DMS53 (cell line): ENCODE results near the gene SPRYD4.

Source experiments
- DNase-seq: peaks from one replicate; lab custom pipeline; 2025; lab: John Stamatoyannopoulos, UW

SPRYD4 gene

DNA sequence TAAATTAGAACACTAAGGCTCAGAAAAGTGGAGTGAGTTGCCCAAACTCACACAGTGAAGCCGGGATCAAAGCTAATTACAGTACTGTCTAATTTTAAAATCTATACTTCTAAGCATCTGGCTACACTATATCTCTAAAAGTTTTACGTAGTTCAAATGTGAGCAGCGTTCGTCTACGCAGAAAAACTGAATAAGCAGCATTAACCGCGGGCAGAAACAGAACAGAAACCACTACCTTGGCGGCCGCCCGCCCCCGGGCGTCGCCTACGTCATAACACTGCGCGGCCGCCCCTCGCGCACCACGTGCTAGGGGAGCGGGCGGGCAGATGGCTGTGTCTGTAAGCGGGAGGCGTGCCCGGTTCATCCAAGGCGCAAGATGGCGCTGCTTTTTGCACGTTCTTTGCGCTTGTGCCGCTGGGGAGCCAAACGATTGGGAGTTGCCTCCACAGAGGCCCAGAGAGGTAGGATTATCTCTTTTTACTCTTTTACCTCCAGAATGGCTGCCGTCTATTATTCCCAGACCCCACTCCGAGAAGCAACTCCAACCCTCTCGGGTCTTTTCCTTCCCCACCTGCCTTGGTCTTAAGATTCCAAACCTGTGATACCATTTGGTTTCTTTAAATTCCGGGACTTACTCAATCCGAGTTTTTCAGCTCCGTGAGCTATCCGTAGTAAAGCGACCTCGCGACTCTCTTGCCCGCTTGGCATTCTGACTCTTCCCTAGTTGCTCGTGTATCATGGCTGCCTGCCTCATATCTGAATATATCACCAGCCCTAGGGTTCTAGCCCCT lies at the start of gene SPRYD4:
Gene SPRYD4, plus strand, starts transcription at position 363 of the 791 bp plus-strand sequence. Its CDS starts 14 bp downstream, at position 377.
- peak; percentile 98 for DNase-seq

DNA sequence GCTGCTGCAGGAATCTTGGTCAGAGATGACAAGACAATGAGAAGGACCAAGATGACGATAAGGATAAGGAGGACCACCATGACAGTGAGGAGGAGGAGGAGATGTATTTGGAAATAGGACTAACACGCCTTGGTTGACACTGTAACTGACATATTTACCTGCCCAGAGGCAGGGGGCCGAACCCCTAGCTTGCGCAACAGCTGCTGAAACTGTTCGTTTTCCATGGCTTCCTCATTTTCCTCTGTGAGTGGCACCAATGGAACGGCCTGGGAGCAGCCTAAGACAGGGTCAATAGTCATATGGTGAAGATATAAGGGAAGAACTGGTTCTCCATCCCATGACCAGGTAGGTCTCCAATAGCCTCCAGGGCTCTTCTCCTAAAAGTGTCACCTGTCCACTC lies 48.0 kb upstream of the SPRYD4 start:
- DNase-seq = no peak

DNA sequence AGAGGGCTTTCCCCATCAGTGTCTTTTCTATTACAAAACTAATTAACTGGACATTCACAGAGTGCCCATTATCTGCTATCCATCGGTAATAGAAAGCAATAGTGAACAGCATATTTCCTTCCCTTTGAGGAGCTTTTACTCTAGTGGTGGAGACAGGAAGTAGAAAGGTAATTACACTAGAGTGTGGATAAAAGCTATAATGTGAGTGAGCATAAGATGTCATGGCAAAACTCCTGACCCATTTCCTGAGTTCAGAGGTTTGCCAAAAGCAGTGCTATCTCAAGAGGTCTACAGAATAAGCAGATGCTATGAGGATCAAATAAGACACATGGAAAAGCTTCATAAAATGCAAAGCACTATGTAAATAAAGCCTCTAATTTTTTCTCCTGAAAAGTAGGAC lies 43.2 kb upstream of the SPRYD4 start:
- no peak for DNase-seq

DNA sequence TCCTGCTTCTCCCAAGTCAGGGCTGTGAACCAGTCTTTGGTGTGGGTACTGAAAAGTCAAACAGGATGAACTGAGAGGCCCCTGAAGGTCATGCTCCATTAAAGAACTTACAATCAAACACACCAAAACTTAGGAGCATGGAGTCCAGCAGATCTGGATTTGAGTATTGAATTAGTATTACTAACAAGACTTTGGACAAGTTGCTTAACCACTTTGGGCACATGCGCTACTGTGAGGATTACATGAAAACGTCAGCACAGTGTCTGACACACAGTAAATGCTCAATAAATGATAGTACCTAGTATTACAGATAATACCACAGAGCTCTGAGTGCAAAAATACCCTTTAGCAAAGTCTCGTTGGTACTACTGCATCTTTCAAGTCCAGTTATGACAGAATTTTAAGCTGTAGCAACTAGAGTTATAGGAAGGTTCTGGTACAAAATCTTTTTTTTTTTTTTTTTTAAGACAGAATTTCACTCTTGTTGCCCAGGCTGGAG lies 42.4 kb upstream of the SPRYD4 start:
- no peak for DNase-seq

DNA sequence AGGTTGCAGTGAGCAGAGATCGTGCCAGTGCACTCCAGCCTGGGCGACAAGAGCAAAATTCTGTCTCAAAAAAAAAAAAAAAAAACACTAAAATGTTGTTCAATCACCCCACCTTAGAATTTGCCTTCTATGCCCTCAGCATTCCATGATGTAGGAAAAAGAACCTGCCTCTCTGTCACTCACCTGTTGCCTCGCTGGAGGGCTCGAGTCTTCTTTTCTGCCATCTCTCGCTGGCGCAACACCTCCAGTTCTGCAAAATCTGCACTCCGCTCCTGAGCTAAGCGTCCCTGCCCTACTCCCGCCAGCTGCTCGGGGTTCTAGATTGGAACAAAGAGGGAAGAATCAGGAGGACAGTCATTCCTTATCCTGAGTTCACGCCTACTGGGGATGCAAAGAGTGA lies 37.1 kb upstream of the SPRYD4 start:
- no peak for DNase-seq

DNA sequence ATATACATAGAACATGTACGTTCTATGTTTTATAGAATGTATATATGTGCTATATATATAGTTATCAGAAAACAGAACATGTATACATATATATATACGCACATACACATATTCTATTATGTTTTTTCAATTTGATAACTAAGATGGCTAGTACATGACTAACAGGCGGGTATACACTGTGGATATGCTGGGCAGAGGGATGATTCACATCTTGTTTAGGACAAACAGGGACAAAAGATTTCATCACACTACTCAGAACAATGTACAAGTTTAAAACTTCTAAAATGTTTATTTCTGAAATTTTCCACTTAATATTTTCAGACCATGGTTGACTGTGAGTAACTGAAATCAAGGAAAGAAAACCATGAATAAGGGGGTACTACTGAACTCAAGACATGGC lies 36.5 kb upstream of the SPRYD4 start:
- DNase-seq = no peak

DNA sequence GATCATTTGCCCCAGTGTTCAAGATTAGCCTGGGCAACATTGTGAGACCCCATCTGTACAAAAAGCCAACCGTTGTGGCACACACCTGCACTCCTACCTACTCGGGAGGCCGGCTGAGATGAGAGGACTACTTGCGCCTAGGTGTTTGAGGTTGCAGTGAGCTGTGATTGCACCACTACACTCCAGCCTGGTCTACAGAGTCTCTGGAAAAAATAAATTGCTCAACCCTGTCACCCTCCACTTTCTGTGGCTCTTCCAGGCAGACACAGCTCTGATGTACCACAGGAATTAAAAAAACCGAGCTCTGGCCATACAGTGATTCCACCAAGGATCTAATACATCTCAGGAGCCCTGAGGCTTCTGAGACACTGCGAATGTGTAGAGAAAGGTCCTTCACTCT lies 33.5 kb upstream of the SPRYD4 start:
- DNase-seq = no peak

DNA sequence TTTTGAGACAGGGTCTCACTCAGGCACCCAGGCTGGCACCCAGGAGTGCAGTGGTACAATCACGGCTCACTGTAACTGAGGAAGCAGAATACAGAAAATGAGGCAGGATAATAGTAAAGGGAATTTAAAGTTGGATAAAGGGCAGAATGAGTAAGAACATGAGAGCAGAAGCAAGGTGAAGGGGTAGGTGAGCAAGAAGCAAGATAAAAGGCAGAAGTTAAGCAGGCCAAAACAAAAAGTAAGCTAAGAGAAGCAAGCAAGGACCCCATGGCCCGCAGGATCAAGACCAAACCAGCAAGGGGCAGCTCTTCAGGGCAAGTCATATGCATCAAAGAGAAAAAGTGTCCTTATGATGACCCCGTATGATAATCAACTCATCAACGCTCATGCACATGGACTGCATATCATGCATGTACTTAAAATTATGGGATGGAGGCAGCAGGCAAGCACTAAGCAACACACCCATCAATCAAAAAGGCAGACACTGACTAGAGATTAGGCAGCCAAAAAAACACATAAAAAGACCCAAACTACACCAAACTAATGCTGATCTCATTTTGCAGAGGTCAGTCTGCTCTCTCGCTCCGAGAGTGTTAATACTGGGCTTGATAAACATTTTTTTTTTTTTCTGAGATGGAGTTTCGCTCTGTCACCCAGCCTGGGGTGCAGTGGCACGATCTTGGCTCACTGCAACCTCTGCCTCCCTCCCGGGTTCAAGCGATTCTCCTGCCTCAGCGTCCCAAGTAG lies 30.8 kb upstream of the SPRYD4 start:
- no peak for DNase-seq

DNA sequence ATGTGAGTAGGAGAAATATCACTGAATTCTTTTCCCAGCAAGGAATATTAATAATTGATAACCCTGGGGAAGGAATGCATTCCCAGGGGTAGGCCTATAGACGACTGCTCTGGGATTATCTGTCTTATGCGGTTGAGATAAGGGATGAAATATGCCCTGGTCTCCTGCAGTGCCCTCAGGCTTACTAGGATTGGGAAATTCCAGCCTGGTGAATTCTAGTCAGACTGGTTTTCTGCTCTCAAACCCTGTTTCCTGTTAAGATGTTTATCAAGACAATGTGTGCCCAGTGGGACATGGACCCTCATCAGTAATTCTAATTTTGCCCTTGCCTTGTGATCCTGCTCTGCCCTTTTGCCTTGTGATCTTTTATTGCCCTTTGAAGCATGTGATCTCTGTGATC lies 25.2 kb upstream of the SPRYD4 start:
- peak; percentile 32 for DNase-seq

DNA sequence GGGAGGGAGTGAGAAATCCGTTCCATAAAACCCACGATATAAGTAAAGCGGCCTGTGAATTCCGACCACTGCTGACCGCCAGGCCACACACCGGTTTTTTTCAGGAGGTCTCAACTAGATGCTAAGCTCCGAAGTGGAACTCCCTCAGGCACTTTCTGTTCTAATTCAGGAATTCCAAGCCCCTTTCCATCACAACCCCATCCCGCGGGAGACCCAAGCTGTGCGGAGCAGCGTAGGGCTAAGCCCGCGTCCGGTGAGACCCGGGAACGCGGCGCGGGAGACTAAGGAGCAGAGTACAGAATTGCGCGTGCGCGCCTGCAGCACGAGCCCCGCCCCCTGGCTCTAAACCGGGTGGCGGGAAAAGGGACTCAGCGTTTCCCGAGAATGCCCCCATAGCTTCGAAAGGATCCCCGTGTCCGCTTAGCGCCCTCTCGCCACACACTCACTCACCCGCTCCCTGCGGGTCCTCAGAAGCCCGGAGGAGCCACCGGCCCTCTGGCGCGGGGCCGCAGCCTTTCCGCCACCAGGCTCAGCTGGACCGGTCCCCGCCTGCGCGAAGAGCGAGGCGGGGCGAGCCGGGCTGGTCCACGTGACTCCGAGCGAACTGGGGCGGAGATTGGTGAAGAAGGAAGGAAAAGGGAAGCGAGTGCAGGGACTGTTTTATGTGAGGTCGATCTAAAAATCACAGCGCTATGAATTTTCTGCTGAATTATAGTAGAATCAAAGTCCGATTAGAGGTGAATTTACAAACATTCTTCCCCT lies 19.3 kb upstream of the SPRYD4 start, which contains the start of gene TIMELESS:
Gene TIMELESS, minus strand, starts transcription at position 567 of the 762 bp plus-strand sequence. CDS start 15,256 bp downstream, outside the sequence.
- peak; percentile 97 for DNase-seq

DNA sequence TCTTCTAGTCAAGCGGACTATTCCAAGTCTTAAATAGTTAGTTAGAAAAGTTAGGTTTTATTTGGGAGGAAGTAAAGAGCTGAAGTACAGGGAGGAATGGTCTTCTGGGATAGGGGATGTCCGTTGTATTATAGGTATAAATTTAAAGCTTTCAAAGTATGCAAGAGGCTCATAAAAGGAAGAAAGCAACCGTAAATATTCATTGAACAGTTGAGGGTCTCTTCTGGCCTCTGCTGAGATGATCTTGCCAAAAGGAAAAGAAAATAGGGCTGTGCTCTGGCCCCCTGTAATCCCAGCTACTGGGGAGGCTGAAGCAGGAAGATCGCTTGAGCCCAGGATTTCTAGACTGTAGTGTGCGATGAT lies 18.8 kb upstream of the SPRYD4 start:
- DNase-seq = peak; percentile 44

DNA sequence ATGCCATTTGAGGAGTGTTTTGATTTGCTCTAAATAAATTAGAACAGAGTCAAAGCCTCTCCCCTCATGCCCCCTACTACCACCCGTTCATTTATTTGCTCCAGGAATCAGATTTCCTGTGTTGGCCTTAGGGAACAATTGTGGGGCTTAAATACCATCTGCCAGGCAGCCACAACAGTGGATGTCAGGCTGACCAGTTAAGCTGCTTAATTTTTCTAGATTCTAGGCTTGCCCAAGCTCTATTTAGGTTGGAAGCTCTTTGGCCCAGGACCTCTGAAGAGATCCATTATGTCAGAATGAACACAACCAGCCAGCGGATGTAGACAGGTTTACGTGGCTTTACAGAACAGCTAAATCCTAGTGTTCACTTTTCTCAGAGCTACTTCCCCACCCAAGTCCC lies 18.1 kb upstream of the SPRYD4 start:
- no peak for DNase-seq

DNA sequence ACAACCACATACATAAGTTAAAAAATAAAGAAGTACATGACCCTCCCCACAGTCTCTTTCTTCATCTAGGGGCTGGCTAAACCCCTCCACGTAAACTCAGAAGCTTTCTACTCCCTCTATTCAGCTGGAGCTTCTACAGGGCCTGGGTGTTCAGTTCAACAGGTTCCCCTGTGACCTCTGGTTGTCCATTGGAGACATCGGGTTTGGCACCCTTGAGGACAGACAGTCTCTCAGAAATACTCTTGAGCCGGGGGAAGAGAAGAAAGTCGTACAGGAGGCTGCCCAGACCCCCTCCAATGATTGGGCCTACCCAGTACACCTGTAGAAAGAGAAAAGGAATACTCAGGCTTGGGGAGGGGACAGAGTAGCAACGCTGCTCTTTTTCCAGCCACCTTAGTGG lies 17.2 kb upstream of the SPRYD4 start:
- no peak for DNase-seq

DNA sequence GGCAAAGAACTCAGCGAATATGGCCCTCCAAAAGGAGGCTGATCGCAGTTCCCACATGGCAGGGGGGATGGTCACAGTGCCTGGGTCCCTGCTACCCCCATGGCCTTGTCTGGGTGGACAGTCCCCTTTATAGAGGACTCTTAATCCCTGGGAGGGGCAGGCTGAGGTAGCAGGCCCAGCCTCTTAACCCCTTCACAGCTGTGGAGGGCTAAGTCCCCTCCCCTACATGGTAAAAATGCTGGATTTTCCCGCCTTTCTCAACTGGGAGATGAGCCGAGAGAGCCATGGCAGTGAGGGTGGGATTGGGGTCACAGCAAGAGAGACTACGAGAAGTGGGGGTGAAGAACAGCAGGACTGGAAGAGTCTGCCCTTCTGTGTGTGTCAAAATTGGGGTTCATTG lies 13.8 kb upstream of the SPRYD4 start, which contains the start of gene MIP:
Gene MIP, minus strand, starts transcription at position 101 of the 400 bp plus-strand sequence. Its CDS starts 44 bp downstream, at position 57.
- no peak for DNase-seq

DNA sequence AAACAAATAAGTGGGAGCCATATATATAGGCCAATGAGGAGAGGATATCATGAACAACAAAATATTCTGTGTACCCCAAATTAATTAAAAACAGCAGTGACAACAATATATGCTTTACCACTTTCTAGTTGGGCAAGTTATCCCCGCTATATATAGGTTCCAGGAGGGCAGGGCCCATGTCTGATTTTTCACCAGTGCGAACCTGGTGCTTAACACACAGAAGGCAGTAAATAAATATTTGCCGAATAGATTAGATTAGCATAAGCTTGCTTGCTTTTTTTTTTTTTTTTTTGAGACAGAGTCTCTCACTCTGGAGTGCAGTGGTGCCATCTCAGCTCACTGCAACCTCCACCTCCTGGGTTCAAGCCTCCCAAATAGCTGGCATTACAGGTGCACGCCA lies 10.6 kb upstream of the SPRYD4 start:
- peak; percentile 47 for DNase-seq

DNA sequence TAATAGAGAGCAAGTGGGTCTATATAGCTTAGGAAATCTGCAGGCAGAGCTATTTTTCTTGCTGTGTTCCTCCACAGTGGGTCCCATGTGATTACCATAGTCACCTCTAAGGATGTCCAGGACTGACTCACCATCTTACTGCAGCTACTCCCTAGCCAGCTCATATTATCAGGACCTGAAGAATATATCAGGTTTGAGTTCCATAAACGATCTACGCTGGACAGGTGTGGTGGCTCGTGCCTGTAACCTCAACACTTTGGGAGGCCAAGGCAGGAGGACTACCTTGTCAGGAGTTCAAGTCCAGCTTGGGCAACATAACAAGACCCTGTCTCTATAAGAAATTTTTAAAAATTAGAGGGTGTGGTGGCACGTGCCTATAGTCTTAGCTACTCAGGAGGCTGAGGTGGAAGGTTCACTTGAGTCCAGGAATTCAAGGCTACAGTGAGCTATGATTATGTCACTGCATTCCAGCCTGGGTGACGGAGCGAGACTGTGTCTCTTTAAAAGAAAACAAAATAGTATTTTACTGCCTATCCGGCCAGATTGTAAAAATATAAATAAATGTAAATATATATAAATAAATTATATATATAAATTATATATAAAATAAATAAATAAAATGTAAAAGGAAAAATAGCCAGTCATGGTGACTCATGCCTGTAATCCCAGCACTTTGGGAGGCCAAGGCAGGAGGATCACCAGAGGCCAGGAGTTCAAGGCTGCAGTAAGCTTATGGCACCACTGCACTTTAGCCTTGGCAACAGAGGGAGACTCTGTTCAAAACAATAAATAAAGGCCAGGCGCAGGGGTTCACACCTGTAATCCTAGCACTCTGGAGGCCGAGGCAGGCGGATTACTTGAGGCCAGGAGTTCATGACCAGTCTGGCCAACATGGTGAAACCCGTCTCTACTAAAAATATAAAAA lies 6.9 kb upstream of the SPRYD4 start:
- DNase-seq = no peak

DNA sequence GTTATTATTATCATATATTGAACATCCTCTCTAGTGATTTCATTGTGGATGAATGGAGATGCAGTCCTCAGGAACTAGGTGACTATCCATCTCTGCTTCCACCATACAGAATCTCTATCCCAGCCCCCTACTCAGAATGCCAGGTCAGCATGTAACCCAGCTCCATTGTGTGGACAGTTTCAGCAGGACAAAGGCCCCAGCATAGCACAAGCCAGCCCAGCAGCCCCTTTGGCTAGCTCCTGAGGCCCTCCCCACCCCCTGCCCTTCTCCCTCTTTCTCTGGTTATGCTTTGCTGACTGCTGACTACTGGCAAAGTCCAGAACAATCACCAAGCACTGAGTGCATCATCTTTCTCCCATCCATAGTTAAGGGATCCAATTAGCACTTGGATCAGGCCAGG lies 5.8 kb upstream of the SPRYD4 start:
- no peak for DNase-seq

DNA sequence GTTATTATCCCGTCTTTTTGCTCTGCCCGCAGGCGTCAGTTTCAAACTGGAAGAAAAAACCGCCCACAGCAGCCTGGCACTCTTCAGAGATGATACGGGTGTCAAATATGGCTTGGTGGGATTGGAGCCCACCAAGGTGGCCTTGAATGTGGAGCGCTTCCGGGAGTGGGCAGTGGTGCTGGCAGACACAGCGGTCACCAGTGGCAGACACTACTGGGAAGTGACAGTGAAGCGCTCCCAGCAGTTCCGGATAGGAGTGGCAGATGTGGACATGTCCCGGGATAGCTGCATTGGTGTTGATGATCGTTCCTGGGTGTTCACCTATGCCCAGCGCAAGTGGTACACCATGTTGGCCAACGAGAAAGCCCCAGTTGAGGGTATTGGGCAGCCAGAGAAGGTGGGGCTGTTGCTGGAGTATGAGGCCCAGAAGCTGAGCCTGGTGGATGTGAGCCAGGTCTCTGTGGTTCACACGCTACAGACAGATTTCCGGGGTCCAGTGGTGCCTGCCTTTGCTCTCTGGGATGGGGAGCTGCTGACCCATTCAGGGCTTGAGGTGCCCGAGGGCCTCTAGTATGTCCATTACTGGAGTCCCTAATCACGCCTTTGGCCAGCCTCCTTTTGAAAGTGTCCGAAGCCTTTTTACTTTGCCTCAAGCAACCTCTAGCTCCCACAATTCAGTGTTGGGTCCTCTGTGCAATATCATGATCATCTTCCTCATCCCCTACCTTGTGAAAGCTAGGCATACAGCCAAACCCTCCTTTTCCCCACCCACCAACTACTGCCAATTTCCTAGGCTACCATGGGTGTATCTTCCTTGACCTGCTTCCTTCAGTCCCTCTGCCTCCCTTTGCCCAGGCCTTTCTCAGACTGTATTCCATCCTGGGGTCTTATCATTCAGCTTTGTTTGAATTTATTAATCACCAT lies 891 bp downstream of the SPRYD4 start:
- DNase-seq = peak; percentile 64

DNA sequence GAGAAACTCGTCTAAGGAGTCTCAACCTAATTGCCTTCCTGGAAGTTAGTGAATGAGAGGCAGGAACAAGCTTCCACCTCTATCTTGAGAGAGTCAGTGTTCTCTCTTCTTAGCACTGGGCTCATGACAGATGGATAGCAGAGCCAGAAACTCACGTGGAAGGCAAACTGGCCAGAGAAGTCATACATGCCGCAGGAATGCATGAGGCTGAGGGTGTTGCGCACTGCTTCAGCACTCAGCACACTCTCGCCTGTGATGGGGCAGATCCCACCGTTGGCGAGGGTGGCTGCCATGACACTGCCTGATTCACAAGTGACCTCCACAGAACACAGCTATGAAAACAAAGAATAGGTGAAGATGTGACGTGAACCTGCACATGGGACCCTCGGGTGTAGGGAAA lies 6.0 kb downstream of the SPRYD4 start:
- DNase-seq = no peak

DNA sequence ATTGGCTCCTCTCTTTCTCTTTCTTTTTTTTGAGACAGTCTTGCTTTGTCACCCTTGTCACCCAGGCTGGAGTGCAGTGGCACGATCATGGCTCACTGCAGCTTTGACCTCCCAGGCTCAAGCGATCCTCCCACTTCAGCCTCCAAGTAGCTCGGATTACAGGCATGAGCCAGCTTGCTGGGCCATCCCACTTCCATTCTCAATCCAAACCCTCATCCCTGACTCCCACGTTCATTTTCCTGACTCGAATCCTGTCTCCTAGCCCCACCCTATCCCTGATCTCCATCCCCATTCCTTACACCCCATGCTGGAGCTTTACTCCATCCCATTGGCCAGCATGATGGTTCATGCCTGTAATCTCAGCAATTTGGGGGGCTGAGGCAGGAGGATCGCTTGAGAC lies 7.8 kb downstream of the SPRYD4 start:
- DNase-seq = no peak
